DMS153 treated with DMSO at 0.1 percent for 48 hours (cell line): ENCODE measurements around the gene CD63.

Experiments used
- DNase-seq: peaks from one replicate; lab custom pipeline; 2025; ENCODE audit not compliant: unreplicated experiment; lab: John Stamatoyannopoulos, UW

The CD63 gene

GRCh38 chr12:55692631-55693322, 36.0 kb downstream of the CD63 start:
- no peak for DNase-seq

GRCh38 chr12:55688716-55689655, 39.8 kb downstream of the CD63 start:
- DNase-seq = no peak

DNA sequence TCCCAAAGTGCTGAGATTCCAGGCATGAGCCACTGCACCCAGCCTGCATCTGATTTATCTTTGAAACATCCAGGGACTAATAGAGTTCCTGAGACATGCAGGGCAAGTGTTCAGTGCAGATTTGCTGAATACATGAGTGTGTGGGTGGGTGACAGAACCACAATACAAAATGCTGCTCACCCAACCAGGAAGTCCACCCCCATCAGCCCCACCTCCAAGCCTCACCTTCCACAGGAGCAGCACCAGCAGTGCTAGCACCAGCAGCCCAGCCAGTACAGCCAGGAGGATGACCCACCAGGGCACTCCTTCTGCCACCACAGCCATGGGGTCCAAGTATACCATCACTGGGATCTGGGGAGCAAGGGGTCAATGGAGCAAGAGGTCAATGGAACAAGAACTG, 41.1 kb downstream of the CD63 start:
- no peak for DNase-seq

DNA sequence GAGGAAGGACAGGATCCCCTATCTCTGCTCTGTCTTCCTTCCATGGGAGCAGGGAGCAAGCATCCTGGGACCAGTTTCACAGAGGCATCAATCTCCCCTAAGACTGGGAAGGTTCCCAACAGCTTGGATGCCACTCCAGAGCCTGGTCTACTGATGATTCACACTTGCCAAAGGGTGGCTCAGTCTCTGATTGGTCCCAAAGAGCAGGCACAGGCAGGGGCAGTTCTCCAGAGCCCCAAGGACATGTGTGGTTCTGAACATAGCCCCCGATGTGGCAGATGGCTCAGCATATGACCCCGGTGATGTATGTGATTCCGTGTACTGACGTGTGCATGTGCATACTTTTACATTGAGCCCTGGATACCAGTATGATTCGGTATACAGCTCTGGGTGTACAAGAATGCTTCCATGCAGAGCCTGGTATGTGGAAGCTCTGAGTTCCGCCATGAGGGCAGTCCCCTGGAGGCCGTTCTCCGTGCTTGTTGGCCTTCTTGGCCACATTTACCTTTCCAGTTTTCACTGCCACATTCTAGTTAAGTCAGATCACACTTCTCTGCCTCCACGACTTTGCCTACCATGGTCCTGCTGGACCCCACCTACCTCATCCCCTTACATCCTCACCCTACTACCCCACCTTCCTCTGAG, 42.3 kb downstream of the CD63 start:
- no peak for DNase-seq

DNA sequence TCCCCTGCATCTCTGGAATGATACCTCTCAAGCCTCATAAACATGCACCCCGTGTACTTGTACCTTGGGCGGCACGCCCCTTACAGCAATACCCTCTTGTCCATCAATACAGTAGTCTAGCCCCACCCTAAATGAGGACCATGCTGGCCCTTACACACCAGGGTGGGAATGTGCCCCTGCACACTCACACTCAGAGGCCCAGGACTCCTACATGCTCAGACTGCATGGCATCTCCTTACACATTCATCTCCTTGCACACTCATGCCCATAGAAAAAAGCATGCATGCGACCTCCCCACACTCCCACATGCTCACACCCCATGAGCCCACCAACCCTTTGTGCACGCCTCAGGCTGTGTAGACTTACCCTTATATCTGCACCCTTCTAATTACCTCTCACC, 43.1 kb downstream of the CD63 start:
- no peak for DNase-seq

- DNase-seq = no peak
Measured at GRCh38 chr12:55684761-55685370, 43.9 kb downstream of the CD63 start.

GRCh38 chr12:55683676-55684075, 45.1 kb downstream of the CD63 start:
- DNase-seq = no peak

DNA sequence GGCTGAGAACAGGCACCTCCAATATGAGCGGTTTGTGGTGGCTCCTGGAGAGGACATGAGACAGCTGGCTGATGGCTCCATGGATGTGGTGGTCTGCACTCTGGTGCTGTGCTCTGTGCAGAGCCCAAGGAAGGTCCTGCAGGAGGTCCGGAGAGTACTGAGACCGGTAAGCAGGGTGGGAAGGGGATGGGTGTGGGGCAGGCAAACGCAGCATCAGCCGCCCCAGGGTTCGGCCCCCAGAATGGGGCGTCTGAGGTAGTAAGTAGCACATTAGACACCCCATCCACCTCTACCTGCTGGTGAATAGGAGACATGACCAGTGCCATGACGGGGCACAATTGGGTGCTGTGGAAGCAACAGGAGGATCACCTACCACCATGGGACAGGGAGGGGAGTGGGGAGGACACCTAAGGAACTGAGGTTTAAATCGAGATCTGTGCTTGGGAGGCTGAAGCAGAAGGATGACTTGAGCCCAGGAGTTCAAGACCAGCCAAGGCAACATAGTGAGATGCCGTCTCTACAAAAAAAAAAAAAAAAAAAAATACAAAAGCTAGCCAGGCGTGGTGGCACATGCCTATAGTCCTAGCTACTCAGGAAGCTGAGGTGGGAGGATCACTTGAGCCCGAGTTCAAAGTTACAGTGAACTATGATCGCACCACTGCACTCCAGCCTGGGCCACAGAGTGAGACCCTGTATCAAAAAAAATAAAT, 46.6 kb downstream of the CD63 start:
- DNase-seq = no peak

GRCh38 chr12:55681142-55682077, 47.4 kb downstream of the CD63 start:
- no peak for DNase-seq

GRCh38 chr12:55679691-55680090, 49.1 kb downstream of the CD63 start:
- no peak for DNase-seq

DNA sequence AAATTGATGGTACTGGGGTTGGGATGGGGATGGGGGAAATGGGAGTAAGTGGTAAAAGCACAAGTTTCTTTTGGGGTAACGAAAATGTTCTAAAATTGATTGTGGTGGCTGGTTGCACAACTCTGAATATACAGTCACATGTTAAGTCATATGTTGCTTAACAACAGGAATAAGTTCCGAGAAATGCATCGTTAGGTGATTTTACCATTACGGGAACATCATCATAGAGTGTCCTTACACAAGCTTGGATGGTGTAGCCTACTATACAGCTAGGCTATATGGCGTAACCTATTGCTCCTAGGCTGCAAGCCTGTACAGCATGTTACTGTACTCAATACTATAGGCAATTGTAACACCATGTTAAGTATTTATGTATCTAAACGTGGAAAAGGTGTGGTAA, 52.1 kb downstream of the CD63 start:
- no peak for DNase-seq

DNA sequence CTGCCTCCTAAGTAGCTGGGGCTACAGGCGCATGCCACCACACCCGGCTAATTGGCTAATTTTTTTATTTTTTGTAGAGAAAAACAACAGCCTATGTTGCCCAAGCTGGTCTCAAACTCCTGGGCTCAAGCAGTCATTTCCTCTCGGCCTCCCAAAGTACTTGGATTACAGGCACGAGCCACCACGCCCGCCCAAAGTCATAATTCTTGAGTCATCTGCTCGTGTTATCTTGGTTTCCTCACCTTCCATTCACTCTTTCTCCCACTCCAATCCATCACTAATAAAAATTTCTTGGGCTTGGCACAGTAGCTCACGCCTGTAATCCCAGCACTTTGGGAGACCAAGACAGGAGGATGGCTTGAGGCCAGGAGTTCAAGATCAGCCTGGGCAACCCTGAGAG, 53.1 kb downstream of the CD63 start:
- DNase-seq = no peak
